ENCODE measurements around the gene COL18A1.

Gene COL18A1

GRCh38 chr21:45537111-45537745, 132.3 kb downstream of the COL18A1 start:
- ATAC-seq: no peak

GRCh38 chr21:45537746-45538291, 132.9 kb downstream of the COL18A1 start:
- ATAC-seq: no peak
- no peak for TF ChIP-seq TOX (CRISPR knock-in tag; IDR thresholded peaks at IDR 0.05; ENCODE audit: borderline replicate concordance)
- TF ChIP-seq ZFP3 (CRISPR knock-in tag; IDR thresholded peaks at IDR 0.05): no peak
- TF ChIP-seq ZNF565 (CRISPR knock-in tag; conservative IDR thresholded peaks at IDR 0.05; ENCODE audit: low read depth): no peak
- TF ChIP-seq POU6F1 (CRISPR knock-in tag; IDR thresholded peaks at IDR 0.05; ENCODE audit: borderline replicate concordance, low read depth): no peak
- no peak for TF ChIP-seq OSR1 (CRISPR knock-in tag; IDR thresholded peaks at IDR 0.05)
- no peak for TF ChIP-seq ARNTL (CRISPR knock-in tag; IDR thresholded peaks at IDR 0.05; ENCODE audit: borderline replicate concordance, low read depth)
- no peak for TF ChIP-seq BACH2 (CRISPR knock-in tag; IDR thresholded peaks at IDR 0.05; ENCODE audit: borderline replicate concordance)
- no peak for TF ChIP-seq ESRRG (CRISPR knock-in tag; IDR thresholded peaks at IDR 0.05)
- TF ChIP-seq CREB5 (CRISPR knock-in tag; IDR thresholded peaks at IDR 0.05; ENCODE audit: low read depth): no peak
- TF ChIP-seq PPARA (CRISPR knock-in tag; IDR thresholded peaks at IDR 0.05; ENCODE audit: borderline replicate concordance): no peak
- no peak for TF ChIP-seq ISL1 (CRISPR knock-in tag; IDR thresholded peaks at IDR 0.05)

More at GRCh38 chr21:45537111-45537745, 132.3 kb downstream of the COL18A1 start:
- no peak for TF ChIP-seq SNAI2 (CRISPR knock-in tag; IDR thresholded peaks at IDR 0.05)
- TF ChIP-seq CSDC2 (CRISPR knock-in tag; IDR thresholded peaks at IDR 0.05): no peak
- TF ChIP-seq BACH2 (CRISPR knock-in tag; IDR thresholded peaks at IDR 0.05; ENCODE audit: borderline replicate concordance): no peak
- TF ChIP-seq PPARA (CRISPR knock-in tag; IDR thresholded peaks at IDR 0.05; ENCODE audit: borderline replicate concordance): no peak
- TF ChIP-seq TCF4 (CRISPR knock-in tag; IDR thresholded peaks at IDR 0.05; ENCODE audit: borderline replicate concordance): no peak
- TF ChIP-seq CREB5 (CRISPR knock-in tag; IDR thresholded peaks at IDR 0.05; ENCODE audit: low read depth): no peak
- TF ChIP-seq ZC3H10 (CRISPR knock-in tag; IDR thresholded peaks at IDR 0.05): no peak
- TF ChIP-seq CSRNP3 (CRISPR knock-in tag; IDR thresholded peaks at IDR 0.05): no peak
- TF ChIP-seq TOX (CRISPR knock-in tag; IDR thresholded peaks at IDR 0.05; ENCODE audit: borderline replicate concordance): no peak
- no peak for TF ChIP-seq ZFP30 (CRISPR knock-in tag; IDR thresholded peaks at IDR 0.05)
- TF ChIP-seq ARNTL (CRISPR knock-in tag; IDR thresholded peaks at IDR 0.05; ENCODE audit: borderline replicate concordance, low read depth): no peak
- no peak for TF ChIP-seq ZNF565 (CRISPR knock-in tag; conservative IDR thresholded peaks at IDR 0.05; ENCODE audit: low read depth)
- no peak for TF ChIP-seq ZNF70 (CRISPR knock-in tag; IDR thresholded peaks at IDR 0.05)
- TF ChIP-seq ESRRG (CRISPR knock-in tag; IDR thresholded peaks at IDR 0.05): no peak
- TF ChIP-seq ZFP3 (CRISPR knock-in tag; IDR thresholded peaks at IDR 0.05): no peak
- TF ChIP-seq TSHZ2 (CRISPR knock-in tag; IDR thresholded peaks at IDR 0.05): no peak
- TF ChIP-seq OSR1 (CRISPR knock-in tag; IDR thresholded peaks at IDR 0.05): no peak
- no peak for TF ChIP-seq PATZ1 (CRISPR knock-in tag; IDR thresholded peaks at IDR 0.05; ENCODE audit: borderline replicate concordance)
